Stimulated activated CD8-positive, alpha-beta memory T cell treated with anti-CD3 and anti-CD28 coated beads, Interleukin-2, amount 100 ng/mL, for 1 hour (primary cell): ENCODE data around the gene C1orf210.

Source experiments
- DNase-seq, 2 donors: peaks; one replicate each; pipeline ENCODE4 v3.0.0-alpha.2; 2020; ENCODE audit warnings: low read depth in 2 of 2

The C1orf210 gene

GRCh38 chr1:43250351-43250761 lies 35.0 kb downstream of the C1orf210 start:
- no peak for DNase-seq

- DNase-seq: no peak
These were observed 38.0 kb downstream of the C1orf210 start for GRCh38 chr1:43247256-43247921.

GRCh38 chr1:43246466-43247213 lies 38.7 kb downstream of the C1orf210 start:
- no peak for DNase-seq

GRCh38 chr1:43243299-43243698 lies 42.1 kb downstream of the C1orf210 start:
- DNase-seq: no peak

GRCh38 chr1:43241413-43241836 lies 44.0 kb downstream of the C1orf210 start:
- no peak for DNase-seq

- no peak for DNase-seq
These were observed 45.9 kb downstream of the C1orf210 start for GRCh38 chr1:43239484-43239883.

GRCh38 chr1:43238991-43239469 lies 46.4 kb downstream of the C1orf210 start:
- no peak for DNase-seq

- no peak for DNase-seq
These were observed 47.3 kb downstream of the C1orf210 start for GRCh38 chr1:43238085-43238484.

- DNase-seq: no peak
These were observed 48.3 kb downstream of the C1orf210 start for GRCh38 chr1:43237121-43237520.

GRCh38 chr1:43235451-43236121 lies 49.8 kb downstream of the C1orf210 start:
- DNase-seq: no peak

- DNase-seq: no peak
These were observed 50.3 kb downstream of the C1orf210 start for GRCh38 chr1:43235040-43235439.

GRCh38 chr1:43234267-43234666 lies 51.1 kb downstream of the C1orf210 start:
- no peak for DNase-seq

GRCh38 chr1:43233631-43234030 lies 51.8 kb downstream of the C1orf210 start:
- no peak for DNase-seq

GRCh38 chr1:43232482-43232881 lies 52.9 kb downstream of the C1orf210 start:
- no peak for DNase-seq

- DNase-seq: no peak
These were observed 53.3 kb downstream of the C1orf210 start for GRCh38 chr1:43232074-43232473.
